HG02588 (cell line): ENCODE results near the gene INSIG1.

Source experiments
- ATAC-seq: cut with Tn5 transposase; IDR thresholded peaks from one replicate; pipeline ENCODE4 v1.9.1; 2021; ENCODE audit warnings: mild to moderate bottlenecking, moderate library complexity; ENCODE audit not compliant: unreplicated experiment

INSIG1 gene

GRCh38 chr7:155284496-155285274 lies 13.0 kb upstream of the INSIG1 start:
- ATAC-seq = no peak

GRCh38 chr7:155285423-155285822 lies 12.3 kb upstream of the INSIG1 start:
- no peak for ATAC-seq

DNA sequence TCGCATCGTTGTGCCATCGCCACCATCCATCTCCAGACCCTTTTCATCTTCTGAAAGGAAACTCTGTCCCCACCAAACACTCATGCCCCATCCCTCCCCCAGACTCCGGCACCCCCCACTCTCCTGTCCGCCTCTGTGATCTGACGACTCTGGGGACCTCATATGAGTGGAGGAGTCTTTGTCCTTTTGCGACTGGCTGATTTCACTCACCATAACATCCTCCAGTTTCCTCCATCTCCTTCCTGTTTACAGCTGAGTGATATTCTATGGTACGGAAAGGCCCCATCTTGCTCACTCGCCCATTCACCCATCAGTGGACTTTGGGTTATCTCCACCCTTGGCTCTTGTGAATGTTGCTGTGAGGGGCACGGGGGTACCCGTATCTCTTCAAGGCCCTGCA lies 11.8 kb upstream of the INSIG1 start:
- ATAC-seq = no peak

DNA sequence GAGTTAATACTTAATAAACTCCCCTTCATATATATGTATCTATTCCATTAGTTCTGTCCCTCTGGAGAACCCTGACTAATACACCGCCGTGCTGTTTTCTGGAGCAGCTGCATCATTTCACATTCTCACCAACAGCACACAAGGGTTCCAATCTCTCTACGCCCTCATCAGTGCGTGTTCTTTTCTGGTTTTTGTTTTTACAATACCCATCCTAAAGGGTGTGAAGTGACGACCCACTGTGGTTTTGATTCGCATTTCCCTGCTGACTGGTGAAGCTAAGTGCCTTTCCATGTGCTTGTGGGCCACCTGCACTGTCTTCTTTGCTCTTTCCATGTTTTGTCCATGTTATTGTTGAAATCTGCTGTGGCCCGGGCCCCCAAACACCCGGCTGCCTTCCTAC lies 11.0 kb upstream of the INSIG1 start:
- no peak for ATAC-seq

- ATAC-seq = no peak
Measured at GRCh38 chr7:155287284-155287935, 10.3 kb upstream of the INSIG1 start.

- no peak for ATAC-seq
Measured at GRCh38 chr7:155288055-155288454, 9.6 kb upstream of the INSIG1 start.

GRCh38 chr7:155289107-155289506 lies 8.6 kb upstream of the INSIG1 start:
- ATAC-seq = no peak

DNA sequence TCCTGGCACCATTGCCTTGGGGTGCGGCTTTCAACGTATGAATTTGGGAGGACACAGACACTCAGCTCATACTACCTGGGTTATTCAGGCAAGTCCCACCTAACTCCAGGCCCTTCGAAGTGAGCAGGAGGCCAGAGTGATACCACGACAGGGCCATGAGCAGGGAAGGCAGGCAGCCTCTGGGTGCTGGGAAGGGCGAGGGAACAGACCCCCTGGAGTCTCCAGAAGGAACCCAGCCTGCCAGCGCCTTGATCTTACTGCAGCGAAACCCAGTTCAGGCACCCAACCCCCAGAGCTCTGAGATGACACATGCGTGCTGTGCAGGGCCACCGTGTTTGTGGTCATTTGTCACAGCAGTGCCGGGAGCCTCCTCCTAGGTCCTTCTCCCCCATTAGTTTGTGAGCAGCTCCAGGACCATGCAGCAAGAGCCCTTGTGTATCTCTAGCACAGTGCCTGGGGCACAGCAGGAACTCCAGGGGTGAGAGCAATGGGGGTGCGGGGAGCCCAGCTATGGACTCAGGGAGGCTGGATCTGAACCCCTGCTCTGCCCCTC lies 7.7 kb upstream of the INSIG1 start:
- no peak for ATAC-seq

DNA sequence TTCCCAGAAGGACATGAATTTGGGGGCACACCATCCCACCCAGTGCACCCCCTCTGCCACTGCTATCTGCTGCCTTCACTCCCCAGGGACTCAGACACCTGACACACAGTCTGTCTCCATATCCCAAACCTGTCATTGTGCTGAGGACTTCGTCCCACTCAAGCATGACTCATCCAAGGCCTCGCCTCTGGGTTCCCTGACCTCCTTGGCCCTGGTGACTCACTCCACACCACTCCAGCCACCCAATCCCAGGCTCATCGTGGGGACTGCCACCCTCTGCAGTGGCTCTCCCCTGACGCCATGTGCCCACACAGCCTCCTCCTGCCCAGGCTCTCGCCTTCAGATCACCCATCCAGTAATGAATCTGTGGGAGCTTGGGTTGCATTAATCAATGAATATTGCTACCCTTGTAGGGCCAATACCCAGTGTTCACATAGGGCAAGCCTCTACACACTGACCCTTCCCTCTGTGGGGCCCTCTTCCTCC lies 6.6 kb upstream of the INSIG1 start:
- ATAC-seq = no peak

DNA sequence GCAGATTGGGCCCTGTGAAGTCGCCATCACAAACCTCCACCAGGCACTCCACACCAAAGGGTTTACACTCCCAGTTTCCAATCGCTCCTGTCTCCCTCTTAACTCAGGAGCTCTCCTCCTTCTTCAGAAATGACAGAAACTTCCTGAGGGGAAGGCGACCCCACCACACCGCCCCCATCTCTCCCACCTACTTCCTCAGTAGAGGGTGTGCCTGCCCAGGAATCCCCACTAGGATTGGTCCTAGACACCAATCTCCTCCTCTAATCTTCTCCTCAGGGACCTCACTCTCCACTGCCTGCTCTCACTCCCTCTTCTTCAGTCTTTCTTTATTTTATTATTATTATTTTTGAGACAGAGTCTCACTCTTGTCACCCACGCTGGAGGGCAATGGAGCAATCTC lies 5.9 kb upstream of the INSIG1 start:
- no peak for ATAC-seq

DNA sequence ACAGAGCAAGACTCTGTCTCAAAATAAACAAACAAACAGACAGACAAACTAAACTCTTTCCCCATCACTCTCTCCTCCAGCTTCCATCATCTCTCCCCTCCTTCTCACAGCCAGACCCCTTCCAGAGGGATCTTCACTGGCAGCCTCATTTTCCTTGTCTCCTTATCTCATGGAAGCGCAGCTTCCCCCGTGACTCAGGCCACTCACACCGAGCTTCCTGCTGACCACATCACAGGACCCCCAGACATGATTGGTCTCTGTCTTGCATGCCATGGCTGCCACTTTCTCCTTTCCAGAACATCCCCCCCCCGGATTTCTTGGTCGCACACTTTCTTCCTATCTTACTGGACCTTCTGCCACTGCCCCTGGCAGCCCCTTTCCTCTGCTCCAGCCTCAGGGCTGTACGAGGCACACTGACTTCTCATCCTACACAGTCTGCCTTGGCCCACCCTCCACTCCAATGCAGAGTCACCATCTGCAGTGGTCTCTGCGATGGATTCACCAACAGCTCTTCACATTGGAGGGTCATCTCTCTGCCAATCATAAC lies 4.9 kb upstream of the INSIG1 start:
- no peak for ATAC-seq

- ATAC-seq = no peak
Measured at GRCh38 chr7:155293721-155294510, 3.8 kb upstream of the INSIG1 start.

DNA sequence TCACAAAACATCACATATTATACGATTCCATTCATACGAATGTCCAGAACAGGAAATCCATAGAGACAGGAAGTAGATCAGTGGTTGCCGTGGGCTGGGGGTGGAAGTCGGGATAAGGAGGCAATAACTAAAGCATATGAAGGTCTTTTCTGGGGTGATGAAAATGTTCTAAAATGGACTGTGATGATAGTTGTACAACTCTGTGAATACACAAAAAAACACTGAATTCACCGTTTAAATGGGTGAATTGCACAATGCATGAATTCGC lies 3.2 kb upstream of the INSIG1 start:
- ATAC-seq = no peak

DNA sequence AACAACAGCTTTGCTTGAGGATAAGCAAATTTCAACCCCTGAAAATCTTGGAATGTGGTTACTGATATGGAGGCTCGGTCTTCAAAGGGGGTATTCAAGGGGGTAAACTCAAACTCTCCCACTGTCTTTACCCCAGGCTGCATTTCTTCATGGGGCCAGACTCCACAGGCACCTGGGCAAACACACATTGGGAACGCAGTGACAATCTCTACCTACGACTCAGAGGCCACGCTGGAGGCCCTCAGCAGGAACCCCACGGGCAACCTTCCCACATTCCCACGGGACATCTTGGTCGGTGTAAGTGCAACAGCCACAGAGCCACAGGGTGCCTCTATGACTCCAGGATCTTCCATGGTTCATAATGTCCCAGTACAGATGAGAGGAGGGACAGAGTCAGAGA lies 2.2 kb upstream of the INSIG1 start:
- ATAC-seq = no peak

DNA sequence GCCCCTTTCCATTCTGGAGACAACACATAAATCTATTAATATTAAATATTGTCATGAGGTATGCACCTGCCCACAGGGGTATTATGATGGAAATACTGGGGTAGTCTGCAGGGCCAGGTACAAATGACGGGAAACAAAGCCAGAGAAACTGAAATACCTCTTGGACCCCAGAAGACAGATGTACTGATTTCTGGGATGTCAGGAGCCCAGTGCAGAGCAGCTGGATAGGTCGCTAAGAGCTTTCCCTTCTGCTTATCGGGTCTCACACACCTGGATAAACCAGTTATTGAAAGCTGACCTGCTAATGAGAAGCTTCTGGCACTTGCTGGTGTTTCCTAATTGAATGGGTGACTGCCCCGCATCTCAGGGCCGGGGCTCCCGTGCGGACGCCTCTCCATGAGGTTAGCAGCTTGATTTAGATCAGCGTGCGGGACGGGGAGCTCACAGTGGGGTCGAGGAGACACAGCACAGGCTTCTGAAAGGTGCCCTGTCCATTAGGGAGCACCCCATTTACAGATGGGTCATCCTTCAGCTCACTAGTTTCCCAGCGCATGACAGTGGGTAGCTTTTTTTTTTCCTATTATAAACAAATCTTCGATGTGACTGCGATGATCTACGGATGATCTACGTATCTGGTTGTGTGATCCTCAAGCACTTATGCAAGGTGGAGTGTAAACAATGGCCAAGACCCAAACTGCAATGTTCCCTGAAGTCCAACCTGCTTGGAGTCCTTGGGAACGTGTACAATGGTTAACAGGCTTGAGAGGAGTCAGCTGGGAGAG lies 1.5 kb upstream of the INSIG1 start:
- no peak for ATAC-seq

DNA sequence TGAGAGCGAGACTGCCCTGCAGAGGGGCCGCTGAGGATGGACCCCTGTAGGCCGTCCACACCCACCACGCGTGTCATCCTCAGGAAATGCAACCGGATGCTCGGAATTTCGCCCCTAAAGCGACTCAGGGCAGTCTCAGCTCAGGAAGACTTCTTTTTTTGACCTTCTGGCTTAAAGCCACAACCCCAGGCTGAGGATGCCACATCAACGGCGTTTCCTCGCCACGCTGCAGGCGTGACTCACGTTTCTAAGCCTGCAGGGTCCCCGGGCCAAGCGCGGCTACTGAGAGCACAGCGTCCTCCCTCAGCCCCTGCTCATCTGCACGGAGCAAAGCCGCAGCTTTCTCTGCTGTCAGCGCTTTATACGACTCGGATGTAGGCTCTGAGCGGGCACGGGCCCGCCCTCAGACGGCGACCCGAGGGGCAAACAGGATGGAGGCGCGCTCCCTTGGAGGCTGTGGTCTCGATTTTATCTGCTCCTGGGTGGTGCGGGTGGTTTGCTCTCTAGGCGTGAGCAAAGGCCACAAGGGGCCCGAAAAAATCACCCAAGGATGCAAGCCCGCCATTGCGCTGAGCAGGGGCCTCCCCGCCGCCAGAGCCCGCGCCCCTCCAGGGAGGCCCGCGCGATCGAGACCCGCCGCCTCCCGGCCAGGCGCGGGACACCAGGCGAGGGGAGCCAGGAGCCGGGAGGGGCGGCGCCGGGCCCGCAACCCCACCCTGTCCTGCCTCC lies 726 bp upstream of the INSIG1 start:
- ATAC-seq = peak; percentile 31

DNA sequence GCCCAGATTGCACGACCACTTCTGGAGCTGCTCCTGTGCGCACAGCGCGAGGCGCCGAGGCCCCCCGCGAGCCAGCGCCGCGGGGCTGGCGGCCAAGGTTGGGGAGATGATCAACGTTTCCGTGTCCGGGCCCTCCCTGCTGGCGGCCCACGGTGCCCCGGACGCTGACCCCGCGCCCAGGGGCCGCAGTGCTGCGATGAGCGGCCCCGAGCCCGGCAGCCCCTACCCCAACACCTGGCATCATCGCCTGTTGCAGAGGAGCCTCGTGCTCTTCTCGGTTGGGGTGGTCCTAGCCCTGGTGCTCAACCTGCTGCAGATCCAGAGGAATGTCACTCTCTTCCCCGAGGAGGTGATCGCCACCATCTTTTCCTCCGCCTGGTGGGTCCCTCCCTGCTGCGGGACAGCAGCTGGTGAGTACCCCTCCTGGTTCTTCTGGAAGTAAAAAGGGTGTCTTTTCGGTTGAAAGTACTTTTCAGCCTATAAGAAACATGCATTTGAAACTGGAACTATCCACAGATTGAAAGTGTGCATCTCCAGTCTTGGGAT lies 683 bp downstream of the INSIG1 start:
- peak; percentile 0 for ATAC-seq

DNA sequence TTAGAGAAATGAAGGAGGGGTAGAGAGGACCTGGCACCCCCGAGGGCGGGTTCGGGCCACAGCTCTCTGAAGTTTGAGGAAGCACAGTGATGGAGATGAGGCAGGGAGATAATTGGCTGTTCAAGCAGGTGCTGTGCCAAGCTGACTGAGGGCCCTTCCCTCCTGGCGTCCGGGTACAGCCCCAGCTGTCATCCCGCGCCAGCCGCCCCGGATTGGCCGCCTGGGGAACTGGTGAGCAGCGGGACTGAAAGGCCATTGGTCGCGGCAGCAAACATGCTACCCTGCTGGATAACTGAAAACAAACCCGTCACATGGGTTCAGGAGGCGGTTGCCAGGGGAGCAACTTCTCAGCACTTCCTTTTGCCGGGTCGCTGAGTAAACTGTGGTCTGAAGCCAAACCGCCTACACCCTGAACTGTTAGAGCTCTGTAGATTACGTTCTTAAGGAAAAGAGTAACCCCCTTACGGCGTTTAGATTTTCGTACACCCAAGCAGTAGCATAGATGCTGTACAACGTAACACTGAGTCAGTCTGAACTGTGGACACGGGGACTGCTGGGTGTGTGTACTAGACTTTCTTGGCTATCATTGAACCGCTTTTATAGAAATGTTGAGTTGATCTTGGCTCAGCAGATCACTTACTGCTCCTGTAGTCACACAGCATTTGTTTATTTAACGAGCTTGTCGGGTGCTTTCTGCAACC lies 1.3 kb downstream of the INSIG1 start:
- peak; percentile 64 for ATAC-seq
